Spinal cord (tissue), 10 donors: ENCODE results near the gene MYT1. TPM values are rescaled to one million over a fixed set of nuclear protein-coding genes. Genes with fewer than 3 reads are reported as not detected.

Experiments
- DNase-seq, 6 donors: peaks; one replicate each; pipeline versions ENCODE4 v3.0.0 to v3.0.0-alpha.2; 2013 to 2015; ENCODE audit warnings: low spot score in 6 of 6, low read depth in 4 of 6
- H3K27ac ChIP-seq: one replicate; pipeline ENCODE4 v1.5.1; 2013; ENCODE audit warnings: low read depth, low read length, control low read depth
- H3K27me3 ChIP-seq: one replicate; pipeline ENCODE4 v1.6.1; 2013; ENCODE audit warnings: low read length; ENCODE audit not compliant: control insufficient read depth, insufficient read depth
- H3K36me3 ChIP-seq: one replicate; pipeline ENCODE4 v1.6.1; 2013; ENCODE audit warnings: low read length; ENCODE audit not compliant: control insufficient read depth, insufficient read depth
- H3K4me1 ChIP-seq: one replicate; pipeline ENCODE4 v1.6.1; 2013; ENCODE audit warnings: low read length; ENCODE audit not compliant: control insufficient read depth, insufficient read depth
- H3K4me3 ChIP-seq: one replicate; pipeline ENCODE4 v1.5.1; 2013; ENCODE audit warnings: low read depth, low read length, control low read depth
- H3K9me3 ChIP-seq: one replicate; pipeline ENCODE4 v1.6.1; 2013; ENCODE audit warnings: low read length; ENCODE audit not compliant: control insufficient read depth, insufficient read depth
- WGBS: methylation state at CpG from one replicate; pipeline ENCODE4 v1.1.5; 2013; ENCODE audit warnings: missing lambda C conversion rate; ENCODE audit not compliant: insufficient coverage; 5-methylcytosine and 5-hydroxymethylcytosine counted together
- polyA plus RNA-seq, 2 donors: library from polyadenylated mRNA; unstranded; fragments of 120-200 nt; gene quantifications; one replicate each; pipeline ENCODE4 v1.2.1, GENCODE V29; 2013; ENCODE audit not compliant: insufficient read length in 2 of 2
- total RNA-seq, 2 donors: library from RNA; depleted of rRNA in 1 of 2; stranded (reverse); fragments of 120-200 nt in 1 of 2; fragments of >200 nt in 1 of 2; gene quantifications; one replicate each; pipeline versions ENCODE4 v1.2.3 to v1.2.4, GENCODE V29; 2013 to 2014
- donor health status: healthy.

The MYT1 gene
- total and polyA plus RNA-seq, 4 donors, result 6.1 to 21.4 (median 13.5) TPM

GRCh38 chr20:64228086-64228653 lies 63.9 kb downstream of the MYT1 start:
- 100% methylated on average over 4 of the region's 8 CpGs for WGBS
- Histone ChIP-seq H3K9me3 (no peaks in the 10 kb centered on the region), H3K4me3 (no peak overlapping the region), H3K4me1 (peaks cover 65% of the 10 kb centered on the region), H3K36me3 (peaks cover 75% of the 10 kb centered on the region), H3K27ac (no peak overlapping the region), H3K27me3 (no peaks in the 10 kb centered on the region)
- DNase-seq, result no peak

- Histone ChIP-seq H3K36me3 (peaks cover 72% of the 10 kb centered on the region), H3K27ac (no peak overlapping the region), H3K4me1 (peaks cover 62% of the 10 kb centered on the region), H3K9me3 (no peaks in the 10 kb centered on the region), H3K4me3 (no peak overlapping the region), H3K27me3 (no peaks in the 10 kb centered on the region)
- DNase-seq, result no peak
- WGBS, result 75% methylated on average over 10 of the region's 14 CpGs
Measured at GRCh38 chr20:64228751-64229506, 64.7 kb downstream of the MYT1 start.

GRCh38 chr20:64229507-64230061 lies 65.3 kb downstream of the MYT1 start:
- Histone ChIP-seq H3K4me3 (no peak overlapping the region), H3K9me3 (no peaks in the 10 kb centered on the region), H3K27me3 (no peaks in the 10 kb centered on the region), H3K27ac (no peak overlapping the region), H3K4me1 (peaks cover 60% of the 10 kb centered on the region), H3K36me3 (peaks cover 74% of the 10 kb centered on the region)
- DNase-seq, result peak in 1 of 6 donors; percentile 89
- 62% methylated on average over 8 of the region's 8 CpGs for WGBS

- Histone ChIP-seq H3K9me3 (no peaks in the 10 kb centered on the region), H3K27ac (no peak overlapping the region), H3K27me3 (no peaks in the 10 kb centered on the region)
Measured at GRCh38 chr20:64230461-64231145, 66.4 kb downstream of the MYT1 start.

GRCh38 chr20:64231621-64232550 lies 67.6 kb downstream of the MYT1 start:
- Histone ChIP-seq H3K9me3 (no peaks in the 10 kb centered on the region), H3K4me3 (no peak overlapping the region), H3K27ac (no peak overlapping the region), H3K27me3 (no peaks in the 10 kb centered on the region), H3K4me1 (peaks cover 40% of the 10 kb centered on the region), H3K36me3 (peaks cover 76% of the 10 kb centered on the region)
- no peak for DNase-seq
- 93% methylated on average over 26 of the region's 27 CpGs for WGBS

More at GRCh38 chr20:64230461-64231145, 66.4 kb downstream of the MYT1 start:
- 75% methylated on average over 20 of the region's 22 CpGs for WGBS
- no peak for DNase-seq
- H3K4me1 ChIP-seq, result peaks cover 50% of the 10 kb centered on the region
- H3K36me3 ChIP-seq, result peaks cover 75% of the 10 kb centered on the region
- no peak overlapping the region for H3K4me3 ChIP-seq

- DNase-seq, result peak in 1 of 6 donors; percentile 42
- Histone ChIP-seq H3K27ac (no peak overlapping the region), H3K4me3 (no peak overlapping the region), H3K27me3 (no peaks in the 10 kb centered on the region), H3K9me3 (no peaks in the 10 kb centered on the region), H3K4me1 (peaks cover 40% of the 10 kb centered on the region), H3K36me3 (peaks cover 76% of the 10 kb centered on the region)
- 81% methylated on average over 3 of the region's 3 CpGs for WGBS
Measured at GRCh38 chr20:64232794-64233193, 68.5 kb downstream of the MYT1 start.

GRCh38 chr20:64233725-64234124 lies 69.5 kb downstream of the MYT1 start:
- Histone ChIP-seq H3K27me3 (no peaks in the 10 kb centered on the region), H3K36me3 (peaks cover 69% of the 10 kb centered on the region), H3K9me3 (no peaks in the 10 kb centered on the region), H3K27ac (no peak overlapping the region), H3K4me1 (peaks cover 33% of the 10 kb centered on the region), H3K4me3 (no peak overlapping the region)
- 59% methylated on average over 5 of the region's 5 CpGs for WGBS
- peak in 2 of 6 donors; percentile 21 to 63 for DNase-seq

- no peaks in the 10 kb centered on the region for H3K27me3 ChIP-seq
- peaks cover 30% of the 10 kb centered on the region for H3K4me1 ChIP-seq
- H3K9me3 ChIP-seq, result no peaks in the 10 kb centered on the region
- WGBS, result 95% methylated on average over 11 of the region's 11 CpGs
- H3K4me3 ChIP-seq, result no peak overlapping the region
- peaks cover 73% of the 10 kb centered on the region for H3K36me3 ChIP-seq
- no peak overlapping the region for H3K27ac ChIP-seq
- DNase-seq, result no peak
Measured at GRCh38 chr20:64234291-64234791, 70.1 kb downstream of the MYT1 start.
